Esophagus muscularis mucosa (tissue), 4 donors: ENCODE results near the gene ANKS1A. TPM values are rescaled to one million over a fixed set of nuclear protein-coding genes. Genes with fewer than 3 reads are reported as not detected.

ENCODE experiments used
- DNase-seq: peaks from one replicate; pipeline ENCODE4 v3.0.0-alpha.2; 2017; ENCODE audit errors: extremely low spot score
- H3K27ac ChIP-seq, 4 donors: fragments of 200-600 bp; sonication (generic); replicated peaks in 1 of 4; 1 replicate in 3 of 4; 2 replicates in 1 of 4; pipeline ENCODE4 v1.5.1; 2016 to 2019; ENCODE audit warnings: mild to moderate bottlenecking in 1 of 4
- H3K27me3 ChIP-seq, 4 donors: fragments of 200-600 bp; sonication (generic); one replicate each; pipeline versions ENCODE4 v1.5.1 to v1.6.0; 2016 to 2019
- H3K36me3 ChIP-seq, 4 donors: fragments of 200-600 bp; sonication (generic); one replicate each; pipeline ENCODE4 v1.5.1; 2016 to 2019
- H3K4me1 ChIP-seq, 4 donors: fragments of 200-600 bp; sonication (generic); one replicate each; pipeline ENCODE4 v1.5.1; 2016 to 2019
- H3K4me3 ChIP-seq, 4 donors: fragments of 200-600 bp; sonication (generic); 1 replicate in 2 of 4; 2 replicates in 2 of 4; pipeline ENCODE4 v1.5.1; 2016 to 2019; ENCODE audit warnings: mild to moderate bottlenecking in 4 of 4, moderate library complexity in 1 of 4
- H3K9me3 ChIP-seq, 4 donors: fragments of 200-600 bp; sonication (generic); 1 replicate in 3 of 4; 2 replicates in 1 of 4; pipeline ENCODE4 v1.5.1; 2016 to 2019
- CTCF ChIP-seq, 3 experiments: fragments of 200-600 bp in 2 of 3; fragments of 450-650 bp in 1 of 3; sonication (generic) in 2 of 3; IDR thresholded peaks; one replicate each; pipeline ENCODE4 v1.5.1; 2017 to 2019; ENCODE audit warnings: antibody characterized with exemption in 3 of 3, mild to moderate bottlenecking in 2 of 3, moderate library complexity in 1 of 3
- EP300 ChIP-seq: sonication (generic); formaldehyde crosslinking; IDR thresholded peaks from one replicate; pipeline ENCODE4 v1.6.1; 2017; ENCODE audit warnings: antibody characterized with exemption
- POLR2A ChIP-seq: fragments of 450-650 bp; IDR thresholded peaks from one replicate; pipeline ENCODE4 v1.6.1; 2017; ENCODE audit warnings: antibody characterized with exemption, moderate library complexity, mild to moderate bottlenecking, low read depth
- POLR2AphosphoS5 ChIP-seq, 2 donors: sonication (generic); formaldehyde crosslinking; IDR thresholded peaks; one replicate each; pipeline ENCODE4 v1.6.1; 2017; ENCODE audit warnings: antibody characterized with exemption in 2 of 2
- WGBS: methylation state at CpG from one replicate; pipeline ENCODE4 v1.1.5; 2018; 5-methylcytosine and 5-hydroxymethylcytosine counted together
- intact Hi-C: fragments of 100-400 bp; cut with DNase I; formaldehyde crosslinking; loops from one replicate; pipeline ENCODE4 v1.15.1; 2023
- total RNA-seq, 4 donors: library from RNA; depleted of rRNA; stranded (reverse); fragments of >200 nt; gene quantifications; one replicate each; pipeline versions ENCODE4 v1.1.0 to v1.2.1, GENCODE V29; 2016

The ANKS1A gene
- total RNA-seq, 4 donors from 2014 or later, result 68.3 to 132 (median 98.7) TPM

- Histone ChIP-seq H3K9me3 (no peaks in the 10 kb centered on the region), H3K27ac (no peak overlapping the region), H3K4me1 (peaks cover 10 to 23% (median 18%) of the 10 kb centered on the region in 4 donors), H3K36me3 (no peaks in the 10 kb centered on the region), H3K4me3 (no peak overlapping the region), H3K27me3 (no peaks in the 10 kb centered on the region)
- no peak for TF ChIP-seq POLR2AphosphoS5 (IDR thresholded peaks at IDR 0.05)
- no peak for TF ChIP-seq EP300
- TF ChIP-seq POLR2A, result no peak
- TF ChIP-seq CTCF (IDR thresholded peaks at IDR 0.05), result no peak
- intact Hi-C loops, result no loop called here
- no peak for DNase-seq
- WGBS, result 84% methylated on average over 3 of the region's 3 CpGs
These were observed 23.8 kb downstream of the ANKS1A start for GRCh38 chr6:34912715-34913464.

GRCh38 chr6:34914358-34914757 is 25.3 kb downstream of the ANKS1A start:
- Histone ChIP-seq H3K9me3 (no peaks in the 10 kb centered on the region), H3K4me3 (no peak overlapping the region), H3K27ac (no peak overlapping the region), H3K36me3 (no peaks in the 10 kb centered on the region), H3K27me3 (no peaks in the 10 kb centered on the region), H3K4me1 (peaks cover 14 to 33% (median 23%) of the 10 kb centered on the region in 4 donors)
- WGBS, result 90% methylated on average over 4 of the region's 4 CpGs
- intact Hi-C loops, result no loop called here
- no peak for TF ChIP-seq EP300
- no peak for TF ChIP-seq POLR2AphosphoS5 (IDR thresholded peaks at IDR 0.05)
- no peak for TF ChIP-seq CTCF (IDR thresholded peaks at IDR 0.05)
- no peak for TF ChIP-seq POLR2A
- DNase-seq, result no peak

GRCh38 chr6:34916348-34916967 is 27.4 kb downstream of the ANKS1A start:
- Histone ChIP-seq H3K27me3 (no peaks in the 10 kb centered on the region), H3K36me3 (no peaks in the 10 kb centered on the region), H3K4me1 (peaks cover 13 to 34% (median 29%) of the 10 kb centered on the region in 4 donors), H3K4me3 (no peak overlapping the region), H3K27ac (peak overlapping the region; percentile 13 to 65 (median 48)), H3K9me3 (no peaks in the 10 kb centered on the region)
- intact Hi-C loops, result no loop called here
- 74% methylated on average over 4 of the region's 4 CpGs for WGBS
- TF ChIP-seq POLR2A, result no peak
- TF ChIP-seq POLR2AphosphoS5 (IDR thresholded peaks at IDR 0.05), result no peak
- no peak for TF ChIP-seq CTCF (IDR thresholded peaks at IDR 0.05)
- TF ChIP-seq EP300, result no peak
- DNase-seq, result no peak

- 88% methylated on average over 6 of the region's 6 CpGs for WGBS
- intact Hi-C loops, result no loop called here
- no peak for DNase-seq
- Histone ChIP-seq H3K27ac (peak overlapping the region in 2 of 4 donors; percentile 1 to 65), H3K27me3 (no peaks in the 10 kb centered on the region), H3K36me3 (no peaks in the 10 kb centered on the region), H3K4me3 (no peak overlapping the region), H3K9me3 (no peaks in the 10 kb centered on the region), H3K4me1 (peaks cover 10 to 34% (median 29%) of the 10 kb centered on the region in 4 donors)
- TF ChIP-seq POLR2A (no peak), EP300 (no peak), CTCF (IDR thresholded peaks at IDR 0.05) (no peak), POLR2AphosphoS5 (IDR thresholded peaks at IDR 0.05) (no peak)
These were observed 28.7 kb downstream of the ANKS1A start for GRCh38 chr6:34917626-34918285.
